Ishikawa (cell line): Measurements from ENCODE around the gene ZNF165.
"Not testable (repeated sequence)": the region's sequence is repeated elsewhere in the genome, so short reads cannot be mapped to it uniquely, and the experiment has no call there.

Source experiments
- CEBPB ChIP-seq: IDR thresholded peaks from 2 replicates; pipeline ENCODE4 v1.6.1; 2012
- CREB1 ChIP-seq: IDR thresholded peaks from 2 replicates; pipeline ENCODE4 v1.6.1; 2012; ENCODE audit warnings: low read depth
- EGR1 ChIP-seq: IDR thresholded peaks from 2 replicates; pipeline ENCODE4 v1.6.1; 2012
- EP300 ChIP-seq: IDR thresholded peaks from 2 replicates; pipeline ENCODE4 v1.6.1; 2012; ENCODE audit warnings: borderline replicate concordance
- FOXM1 ChIP-seq: IDR thresholded peaks from 2 replicates; pipeline ENCODE4 v1.6.1; 2012; ENCODE audit warnings: low read depth, borderline replicate concordance
- MAX ChIP-seq: IDR thresholded peaks from 2 replicates; pipeline ENCODE4 v1.6.1; 2012
- NFIC ChIP-seq: IDR thresholded peaks from 2 replicates; pipeline ENCODE4 v1.6.1; 2012
- RAD21 ChIP-seq: IDR thresholded peaks from 2 replicates; pipeline ENCODE4 v1.6.1; 2012; ENCODE audit warnings: low read depth
- TAF1 ChIP-seq: IDR thresholded peaks from 2 replicates; pipeline ENCODE4 v1.6.1; 2012; ENCODE audit warnings: low read depth, mild to moderate bottlenecking
- TCF12 ChIP-seq: IDR thresholded peaks from 2 replicates; pipeline ENCODE4 v1.6.1; 2012; ENCODE audit warnings: low read depth
- TEAD4 ChIP-seq: IDR thresholded peaks from 2 replicates; pipeline ENCODE4 v1.6.1; 2012
- YY1 ChIP-seq: IDR thresholded peaks from 2 replicates; pipeline ENCODE4 v1.6.1; 2012; ENCODE audit warnings: low read depth
- ZBTB7A ChIP-seq: IDR thresholded peaks from 2 replicates; pipeline ENCODE4 v1.6.1; 2012; ENCODE audit warnings: low read depth
- TF ChIP-seq, protein P1 (sequence below): IDR thresholded peaks from 2 replicates; pipeline ENCODE4 v1.6.1; 2012
- TF ChIP-seq, protein P2 (sequence below): IDR thresholded peaks from 2 replicates; pipeline ENCODE4 v1.6.1; 2012; ENCODE audit warnings: low read depth, mild to moderate bottlenecking

The ZNF165 gene

GRCh38 chr6:28080381-28080630, at the start of gene ZNF165:
TSS of gene ZNF165 (plus strand) at chr6:28080568. CDS start at chr6:28085481, 4,913 bp downstream.
- not testable (repeated sequence) for TF ChIP-seq FOXM1, TCF12, TEAD4

- TF ChIP-seq NFIC (no peak), FOXM1 (no peak), TAF1 (no peak), ZBTB7A (no peak), EGR1 (no peak), RAD21 (no peak), MAX (no peak), EP300 (no peak), CREB1 (no peak), TEAD4 (no peak), CEBPB (no peak), YY1 (no peak), TCF12 (no peak)
- TF ChIP-seq, protein P1, sequence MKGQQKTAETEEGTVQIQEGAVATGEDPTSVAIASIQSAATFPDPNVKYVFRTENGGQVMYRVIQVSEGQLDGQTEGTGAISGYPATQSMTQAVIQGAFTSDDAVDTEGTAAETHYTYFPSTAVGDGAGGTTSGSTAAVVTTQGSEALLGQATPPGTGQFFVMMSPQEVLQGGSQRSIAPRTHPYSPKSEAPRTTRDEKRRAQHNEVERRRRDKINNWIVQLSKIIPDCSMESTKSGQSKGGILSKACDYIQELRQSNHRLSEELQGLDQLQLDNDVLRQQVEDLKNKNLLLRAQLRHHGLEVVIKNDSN: no peak
- TF ChIP-seq, protein P2, sequence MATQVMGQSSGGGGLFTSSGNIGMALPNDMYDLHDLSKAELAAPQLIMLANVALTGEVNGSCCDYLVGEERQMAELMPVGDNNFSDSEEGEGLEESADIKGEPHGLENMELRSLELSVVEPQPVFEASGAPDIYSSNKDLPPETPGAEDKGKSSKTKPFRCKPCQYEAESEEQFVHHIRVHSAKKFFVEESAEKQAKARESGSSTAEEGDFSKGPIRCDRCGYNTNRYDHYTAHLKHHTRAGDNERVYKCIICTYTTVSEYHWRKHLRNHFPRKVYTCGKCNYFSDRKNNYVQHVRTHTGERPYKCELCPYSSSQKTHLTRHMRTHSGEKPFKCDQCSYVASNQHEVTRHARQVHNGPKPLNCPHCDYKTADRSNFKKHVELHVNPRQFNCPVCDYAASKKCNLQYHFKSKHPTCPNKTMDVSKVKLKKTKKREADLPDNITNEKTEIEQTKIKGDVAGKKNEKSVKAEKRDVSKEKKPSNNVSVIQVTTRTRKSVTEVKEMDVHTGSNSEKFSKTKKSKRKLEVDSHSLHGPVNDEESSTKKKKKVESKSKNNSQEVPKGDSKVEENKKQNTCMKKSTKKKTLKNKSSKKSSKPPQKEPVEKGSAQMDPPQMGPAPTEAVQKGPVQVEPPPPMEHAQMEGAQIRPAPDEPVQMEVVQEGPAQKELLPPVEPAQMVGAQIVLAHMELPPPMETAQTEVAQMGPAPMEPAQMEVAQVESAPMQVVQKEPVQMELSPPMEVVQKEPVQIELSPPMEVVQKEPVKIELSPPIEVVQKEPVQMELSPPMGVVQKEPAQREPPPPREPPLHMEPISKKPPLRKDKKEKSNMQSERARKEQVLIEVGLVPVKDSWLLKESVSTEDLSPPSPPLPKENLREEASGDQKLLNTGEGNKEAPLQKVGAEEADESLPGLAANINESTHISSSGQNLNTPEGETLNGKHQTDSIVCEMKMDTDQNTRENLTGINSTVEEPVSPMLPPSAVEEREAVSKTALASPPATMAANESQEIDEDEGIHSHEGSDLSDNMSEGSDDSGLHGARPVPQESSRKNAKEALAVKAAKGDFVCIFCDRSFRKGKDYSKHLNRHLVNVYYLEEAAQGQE: no peak
Observed at GRCh38 chr6:28053584-28053983, 26.8 kb upstream of the ZNF165 start.

- TF ChIP-seq, protein P1: no peak
- TF ChIP-seq MAX (no peak), CREB1 (no peak), RAD21 (no peak), TCF12 (no peak), FOXM1 (no peak), EP300 (no peak), NFIC (no peak), ZBTB7A (no peak)
Observed at GRCh38 chr6:28060405-28060804, 20.0 kb upstream of the ZNF165 start.

- TF ChIP-seq, protein P2: no peak
- TF ChIP-seq YY1 (no peak), TEAD4 (no peak), TAF1 (no peak), CREB1 (no peak), EGR1 (no peak), TCF12 (no peak), FOXM1 (no peak), NFIC (no peak), ZBTB7A (no peak), MAX (no peak), EP300 (no peak), RAD21 (no peak), CEBPB (no peak)
- TF ChIP-seq, protein P1: no peak
Observed at GRCh38 chr6:28064272-28064671, 16.1 kb upstream of the ZNF165 start.

DNA sequence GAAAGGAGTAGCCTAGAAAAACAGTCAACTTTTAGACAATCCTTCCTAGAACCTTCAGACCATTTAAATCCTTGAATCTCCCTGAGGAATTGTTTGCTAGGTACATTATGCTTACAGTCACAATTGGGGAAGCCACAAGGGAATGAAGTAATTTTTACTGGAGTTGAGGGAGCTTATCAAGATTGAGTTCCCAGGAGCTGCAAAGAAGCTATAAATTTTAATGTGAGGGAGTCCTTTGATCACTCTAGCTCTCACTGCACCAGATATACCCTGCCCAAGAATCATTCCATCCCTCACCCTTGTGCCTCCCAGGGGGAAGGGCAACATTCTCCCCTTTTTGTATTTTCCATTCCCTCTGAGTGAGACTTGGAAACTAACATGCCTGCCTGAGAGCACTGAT, 12.3 kb upstream of the ZNF165 start:
- TF ChIP-seq CEBPB (no peak), TAF1 (no peak), ZBTB7A (no peak), CREB1 (no peak), RAD21 (no peak), EGR1 (no peak), TEAD4 (no peak), YY1 (no peak)
- TF ChIP-seq, protein P2: no peak
